Activated CD4-positive, alpha-beta T cell treated with anti-CD3 and anti-CD28 coated beads, Interleukin-2, amount 50 U/mL, for 1 hour (primary cell): Measurements from ENCODE around the gene PTPRD.

Experiments
- DNase-seq: peaks from one replicate; pipeline ENCODE4 v3.0.0-alpha.2; 2020

The PTPRD gene

DNA sequence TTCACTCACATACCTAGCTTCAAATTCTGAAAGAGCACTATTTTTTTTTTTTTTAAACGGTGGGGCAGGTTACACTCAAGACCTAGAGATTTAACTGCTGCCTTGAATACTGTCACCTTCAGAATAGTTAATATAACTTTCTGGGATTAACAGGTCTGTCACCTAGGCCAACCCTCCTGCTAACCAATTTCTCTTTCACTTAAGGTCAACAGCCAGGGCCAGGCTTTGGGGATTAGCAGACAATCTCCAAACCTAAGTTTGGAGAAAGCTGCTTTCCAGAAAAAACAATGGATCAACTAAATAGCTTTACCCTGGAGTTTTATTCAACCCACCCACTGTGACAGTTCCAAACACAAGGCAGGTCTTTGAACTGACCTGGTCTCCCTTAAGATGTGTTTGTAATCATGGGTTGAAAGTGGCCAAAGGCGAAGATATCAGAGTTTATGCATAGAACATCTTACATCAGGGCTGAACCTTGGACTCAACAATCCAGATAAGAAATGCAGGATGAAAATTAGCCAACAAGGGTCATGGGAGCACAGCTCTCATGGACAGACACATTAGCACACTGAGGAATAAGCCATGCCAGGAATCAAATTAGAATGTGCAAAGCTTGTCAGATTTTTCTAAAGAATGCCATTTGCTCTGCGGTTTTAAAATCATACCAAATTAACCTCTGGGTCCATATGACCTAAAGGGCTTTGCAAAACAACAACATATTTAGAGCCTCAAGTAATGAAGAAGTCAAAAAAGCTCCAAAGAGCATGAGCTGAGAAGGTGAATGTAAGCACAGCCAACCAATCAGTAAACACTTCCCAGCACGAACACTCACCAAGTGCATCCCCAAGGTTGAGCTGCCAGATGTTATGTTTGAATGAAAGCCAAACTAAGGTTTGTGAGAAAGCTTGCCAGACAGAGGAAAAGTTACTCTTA is 2274.7 kb downstream of the PTPRD start:
- no peak for DNase-seq

- DNase-seq = no peak
Observed at GRCh38 chr9:8332871-8333270, 2279.9 kb downstream of the PTPRD start.

- DNase-seq = no peak
Observed at GRCh38 chr9:8332331-8332650, 2280.5 kb downstream of the PTPRD start.

DNA sequence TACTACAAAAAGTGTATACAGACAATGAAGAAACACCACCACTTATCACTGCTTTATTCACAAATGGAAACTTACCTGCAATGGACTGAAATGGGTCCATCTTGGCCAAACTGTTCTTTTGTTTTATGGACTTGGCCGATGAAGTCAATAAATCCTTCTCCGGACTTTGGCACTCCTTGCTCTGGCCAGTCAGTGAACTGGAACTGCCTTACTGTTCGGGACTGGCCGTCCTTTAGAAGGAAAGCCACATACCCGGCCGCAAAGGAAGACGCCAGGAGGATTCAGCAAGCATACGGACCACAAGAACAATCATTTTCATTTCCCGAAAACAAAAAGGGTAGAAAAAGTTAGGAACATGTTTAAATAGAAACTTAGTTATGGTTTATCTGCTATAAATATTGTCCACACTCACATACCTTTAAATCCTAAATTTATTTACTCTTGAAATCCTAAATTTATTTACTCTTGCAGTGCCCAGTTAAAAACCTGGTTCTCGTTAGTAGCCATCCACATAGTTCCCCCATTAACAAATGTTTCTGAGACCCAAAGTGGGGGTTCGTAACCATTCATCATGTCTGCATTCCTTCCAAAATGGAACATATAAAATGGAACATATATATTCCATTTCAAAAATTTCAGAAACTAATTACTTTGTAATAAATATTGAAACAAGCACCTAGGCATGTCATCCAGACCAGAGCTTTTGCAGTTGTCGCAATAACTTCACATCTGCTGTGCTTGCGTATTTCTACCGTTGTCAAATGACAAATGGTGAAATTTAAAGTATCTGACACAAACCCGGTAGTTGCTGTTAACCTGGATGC is 2281.1 kb downstream of the PTPRD start:
- DNase-seq = no peak

DNA sequence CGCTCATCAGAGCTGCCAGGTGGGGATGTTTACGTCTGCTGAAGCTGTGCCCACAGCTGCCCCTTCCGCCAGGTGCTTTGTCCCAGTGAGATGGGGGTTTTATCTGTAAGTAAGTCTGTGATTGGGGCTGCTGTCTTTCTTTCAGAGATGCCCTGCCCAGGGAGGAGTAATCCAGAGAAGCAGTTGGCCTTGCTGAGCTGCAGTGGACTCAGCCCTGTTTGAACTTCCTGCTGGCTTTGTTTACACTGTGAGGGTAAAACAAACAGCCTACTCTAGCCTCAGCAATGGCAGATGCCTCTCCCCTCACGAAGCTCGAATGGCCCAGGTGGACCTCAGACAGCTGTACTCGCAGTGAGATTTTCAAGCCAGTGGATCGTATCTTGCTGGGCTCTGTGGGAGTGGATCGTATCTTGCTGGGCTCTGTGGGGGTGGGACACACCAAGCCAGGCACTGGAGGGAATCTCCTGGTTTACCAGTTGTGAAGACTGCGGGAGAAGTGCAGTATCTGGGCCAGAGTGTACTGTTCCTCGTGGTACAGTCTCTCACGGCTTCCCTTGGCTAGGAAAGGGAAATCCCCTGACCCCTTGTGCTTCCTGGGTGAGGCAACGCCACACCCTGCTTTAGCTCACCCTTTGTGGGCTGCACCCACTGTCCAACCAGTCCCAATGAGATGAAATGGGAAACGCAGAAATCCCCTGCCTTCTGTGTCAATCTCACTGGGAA is 2283.1 kb downstream of the PTPRD start:
- DNase-seq = no peak

DNA sequence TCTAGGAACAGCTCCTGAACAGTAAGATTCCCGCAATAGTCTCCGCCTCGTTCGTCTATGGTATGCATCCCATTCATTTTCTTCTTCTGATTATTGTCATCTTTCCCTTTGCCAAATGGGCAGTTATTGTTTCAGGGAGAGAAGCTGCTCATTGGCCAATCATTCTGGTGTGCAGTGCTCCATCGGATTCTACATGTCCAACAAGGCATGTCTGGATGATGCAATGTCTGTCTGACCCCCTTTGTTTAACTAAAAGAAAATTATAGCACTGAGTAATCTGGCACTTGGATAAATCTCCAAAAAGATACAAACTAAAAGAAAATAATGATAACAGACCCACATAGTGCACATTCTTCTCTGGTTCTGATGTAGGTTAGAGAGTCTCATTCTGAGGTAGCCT is 2297.6 kb downstream of the PTPRD start:
- DNase-seq = no peak

- DNase-seq = no peak
Observed at GRCh38 chr9:8309258-8309657, 2303.5 kb downstream of the PTPRD start.

GRCh38 chr9:8304720-8305119 is 2308.1 kb downstream of the PTPRD start:
- no peak for DNase-seq

GRCh38 chr9:8301296-8301695 is 2311.5 kb downstream of the PTPRD start:
- DNase-seq = no peak

GRCh38 chr9:8297047-8297446 is 2315.8 kb downstream of the PTPRD start:
- DNase-seq = no peak

DNA sequence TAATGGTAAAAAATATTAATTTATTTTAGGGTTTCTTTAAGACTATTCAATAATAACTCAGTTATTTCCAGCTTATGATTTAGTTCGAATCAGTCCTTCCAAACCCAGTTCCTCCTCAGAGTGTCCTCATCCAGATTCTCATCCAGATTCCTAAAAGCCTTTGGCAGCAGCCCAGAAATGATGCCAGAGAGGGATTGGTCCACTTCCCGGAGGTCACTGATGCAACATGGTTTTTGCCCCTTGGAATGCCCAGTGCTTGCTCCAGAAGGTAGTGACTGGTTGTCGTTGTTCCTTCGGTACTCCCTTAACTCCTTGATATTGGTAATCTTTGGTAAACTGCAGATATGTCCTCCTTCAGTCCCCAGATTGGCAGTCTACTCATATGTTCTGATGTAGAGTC is 2320.1 kb downstream of the PTPRD start:
- no peak for DNase-seq

DNA sequence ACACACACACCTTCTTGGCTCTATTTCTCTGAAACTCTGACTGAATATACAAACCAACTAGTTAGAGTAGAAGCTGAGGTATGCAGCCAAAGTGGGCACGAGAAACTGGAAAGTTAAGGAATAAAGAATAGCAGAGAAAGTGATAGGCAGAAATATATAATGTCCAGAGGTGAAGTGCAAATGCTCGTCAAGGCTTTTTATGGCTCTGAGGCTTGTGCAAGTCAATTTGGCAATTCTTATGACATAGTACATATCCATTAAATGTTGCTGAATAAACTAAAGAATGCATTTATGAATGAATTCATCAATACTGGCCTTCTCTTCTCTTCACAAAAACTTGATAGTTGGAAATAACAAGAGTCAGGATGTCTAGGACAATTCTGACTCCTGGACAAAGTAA is 2323.1 kb downstream of the PTPRD start:
- DNase-seq = no peak

DNA sequence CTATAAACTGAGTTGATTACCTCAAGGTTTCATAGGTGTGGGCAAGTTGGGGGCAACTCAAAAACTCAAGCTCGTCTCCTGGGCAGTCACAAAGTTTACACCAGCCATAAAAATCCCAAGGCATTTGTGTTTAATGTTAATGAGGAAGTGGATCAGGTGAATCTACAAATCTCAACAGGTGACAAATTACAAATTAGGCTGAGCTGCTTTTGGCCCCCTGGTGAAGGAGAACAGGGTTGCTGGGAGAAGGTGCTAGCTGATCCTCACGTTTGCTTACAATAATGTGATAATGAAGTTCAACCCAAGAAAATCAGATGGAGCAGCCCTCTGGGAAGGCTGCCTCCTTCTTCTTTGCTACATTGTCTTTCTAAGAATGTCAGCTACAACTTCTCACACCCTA is 2324.8 kb downstream of the PTPRD start:
- no peak for DNase-seq

- DNase-seq = no peak
Observed at GRCh38 chr9:8287501-8287900, 2325.3 kb downstream of the PTPRD start.

DNA sequence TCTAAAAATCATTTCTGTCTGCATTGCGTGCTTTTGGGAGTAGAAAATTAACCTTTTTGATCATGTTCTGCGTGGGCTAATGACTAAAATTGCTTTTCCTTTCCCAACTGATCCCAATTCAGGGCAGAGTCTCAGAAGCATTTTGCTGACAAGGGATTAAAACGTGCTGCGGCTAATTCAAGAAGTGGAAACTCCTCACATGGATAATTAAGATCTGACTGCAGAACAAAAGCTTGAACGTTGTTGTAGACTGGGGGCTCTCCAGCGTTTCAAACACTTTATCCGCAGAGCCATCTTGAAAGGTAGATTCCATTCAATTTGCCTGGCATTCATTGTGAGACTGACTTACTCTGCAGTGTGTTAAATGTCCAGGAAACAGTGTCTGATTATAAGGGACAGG is 2327.9 kb downstream of the PTPRD start:
- no peak for DNase-seq

- no peak for DNase-seq
Observed at GRCh38 chr9:8282535-8282934, 2330.3 kb downstream of the PTPRD start.

- no peak for DNase-seq
Observed at GRCh38 chr9:8280811-8281210, 2332.0 kb downstream of the PTPRD start.

DNA sequence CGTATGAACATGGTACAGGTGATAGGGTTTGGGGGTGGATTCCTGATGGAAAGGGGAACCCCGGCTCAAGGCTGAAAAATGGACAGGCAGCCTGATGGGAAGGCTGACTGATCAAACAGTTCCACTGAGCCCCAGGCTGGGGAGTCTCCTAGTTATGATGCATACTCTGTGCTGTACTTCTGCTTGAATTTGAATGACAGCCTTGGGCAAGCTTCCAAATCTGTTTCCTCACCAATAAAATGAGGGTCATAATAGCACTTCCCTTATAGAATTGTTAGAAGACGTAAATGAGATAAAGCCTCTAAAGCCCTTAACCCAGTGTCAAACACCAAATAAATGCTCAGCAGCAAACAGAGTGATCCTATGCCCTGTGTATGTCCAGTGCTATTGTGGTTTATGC is 2334.8 kb downstream of the PTPRD start:
- DNase-seq = no peak

GRCh38 chr9:8270235-8270634 is 2342.6 kb downstream of the PTPRD start:
- no peak for DNase-seq

DNA sequence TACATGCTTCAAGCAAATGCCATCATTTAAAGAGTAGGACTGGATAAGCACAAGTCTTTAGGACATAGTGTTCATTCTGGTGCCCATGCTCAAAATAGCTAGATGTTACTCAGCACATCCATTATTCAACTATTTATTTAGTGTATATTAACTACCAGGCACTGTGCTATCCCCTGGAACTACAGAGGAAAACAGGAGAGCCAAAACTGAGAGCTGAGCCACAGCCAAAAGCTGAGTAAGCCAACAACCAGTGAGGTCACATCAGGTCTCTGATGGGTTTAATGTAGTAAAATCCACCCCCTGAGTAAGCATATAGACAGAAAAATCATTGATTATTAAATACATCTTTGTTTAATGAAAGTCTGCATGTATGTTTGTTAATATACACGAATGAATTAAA is 2343.9 kb downstream of the PTPRD start:
- DNase-seq = no peak

DNA sequence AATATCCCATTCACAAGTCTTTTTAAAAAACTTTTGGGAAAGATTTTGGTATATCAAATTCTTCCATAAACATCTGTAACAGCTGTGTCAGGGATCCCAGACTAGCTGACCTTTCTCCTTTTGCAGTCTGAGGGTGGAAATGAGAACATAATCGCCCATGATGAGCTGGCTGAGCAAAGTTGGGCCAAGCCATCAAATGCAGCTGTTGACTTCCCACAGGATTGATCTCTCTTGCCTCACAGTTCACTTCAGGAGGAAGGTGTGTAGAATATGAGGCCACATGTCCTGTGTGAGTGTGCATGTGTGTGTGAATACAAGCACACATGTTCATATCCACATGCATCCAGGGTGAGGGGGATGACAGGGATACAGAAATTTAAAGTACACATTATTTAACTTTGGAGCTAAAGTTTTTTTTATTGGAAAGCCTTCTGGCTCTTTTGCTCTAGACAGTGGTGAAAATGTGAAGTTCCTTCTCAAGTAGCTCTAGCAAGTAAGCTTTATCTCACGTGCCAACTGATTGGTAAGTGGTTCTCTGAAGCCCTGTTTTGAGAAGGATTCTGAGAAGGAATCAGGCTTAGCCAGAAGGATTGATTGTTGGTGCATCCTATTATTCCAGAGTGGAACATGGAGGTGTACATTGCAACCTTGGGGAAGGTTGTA is 2344.5 kb downstream of the PTPRD start:
- DNase-seq = no peak

- no peak for DNase-seq
Observed at GRCh38 chr9:8267636-8268035, 2345.2 kb downstream of the PTPRD start.

- DNase-seq = no peak
Observed at GRCh38 chr9:8266861-8267260, 2345.9 kb downstream of the PTPRD start.
